HG03442 (cell line): ENCODE measurements around the gene UPK3B.
A peak's percentile ranks its signal among the peaks of the same experiment; 100 is the strongest.
"Not testable (repeated sequence)": the region's sequence is repeated elsewhere in the genome, so short reads cannot be mapped to it uniquely, and the experiment has no call there.

ENCODE experiments used
- ATAC-seq: cut with Tn5 transposase; IDR thresholded peaks from one replicate; pipeline ENCODE4 v1.9.1; 2021; ENCODE audit warnings: mild to moderate bottlenecking, moderate library complexity; ENCODE audit not compliant: unreplicated experiment

Gene UPK3B

DNA sequence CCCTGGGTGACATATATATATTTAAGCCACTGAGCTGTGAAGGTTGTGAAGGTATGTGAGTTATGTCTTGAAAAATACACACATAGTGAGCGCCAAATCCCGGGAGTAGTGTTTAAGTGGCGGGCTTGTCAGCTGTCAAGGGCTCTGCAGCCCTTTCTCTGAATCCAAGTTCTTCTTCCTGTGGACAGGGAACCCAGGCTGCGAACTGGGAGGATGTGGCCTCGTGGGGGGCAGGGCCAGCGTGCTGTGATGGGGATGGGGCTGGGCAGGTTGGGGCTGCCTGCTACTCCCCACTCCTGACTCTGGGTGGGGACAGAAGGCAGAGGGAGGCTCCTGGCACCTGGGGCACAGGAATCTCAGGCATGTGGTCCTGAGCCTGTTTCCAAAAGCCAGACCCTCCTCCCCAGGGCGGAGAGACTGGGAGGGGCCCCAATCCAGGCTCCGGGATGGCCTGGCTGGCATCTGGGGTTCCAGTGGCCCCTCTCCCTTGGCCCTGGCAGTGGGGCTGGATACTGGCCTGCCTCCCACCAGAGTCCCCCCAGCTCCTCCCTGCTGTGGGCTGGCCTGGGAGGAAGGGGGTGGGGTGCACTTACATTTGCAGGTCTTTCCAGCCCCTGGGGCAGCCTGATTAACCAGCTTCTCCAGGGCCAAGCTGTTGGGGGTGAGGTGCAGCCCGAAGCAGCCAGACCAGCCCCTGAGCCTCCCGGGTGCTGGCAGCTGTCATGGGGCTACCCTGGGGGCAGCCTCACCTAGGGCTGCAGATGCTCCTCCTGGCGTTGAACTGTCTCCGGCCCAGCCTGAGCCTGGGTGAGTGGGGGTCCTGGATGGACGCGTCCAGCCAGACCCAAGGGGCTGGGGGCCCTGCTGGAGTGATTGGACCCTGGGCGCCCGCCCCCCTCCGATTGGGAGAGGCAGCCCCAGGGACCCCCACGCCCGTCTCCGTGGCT is at the start of gene UPK3B:
Gene UPK3B, plus strand, starts transcription at position 622 of the 947 bp plus-strand sequence. Its CDS starts 101 bp downstream, at position 723.
- no peak for ATAC-seq

DNA sequence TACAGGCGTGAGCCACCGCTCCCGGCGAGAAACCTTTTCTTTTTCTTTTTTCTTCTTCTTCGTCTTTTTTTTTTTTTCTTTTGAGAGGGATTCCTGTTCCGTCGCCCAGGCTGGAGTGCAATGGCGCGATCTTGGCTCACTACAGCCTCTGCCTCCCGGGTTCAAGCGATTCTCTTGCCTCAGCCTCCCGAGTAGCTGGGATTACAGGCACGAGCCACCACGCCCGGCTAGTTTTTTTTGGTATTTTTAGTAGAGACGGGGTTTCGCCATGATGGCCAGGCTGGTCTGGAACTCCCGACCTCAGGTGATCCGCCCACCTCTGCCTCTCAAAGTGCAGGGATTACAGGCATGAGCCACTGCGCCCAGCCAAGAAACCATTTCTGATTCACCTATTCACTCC is 49.6 kb upstream of the UPK3B start:
- not testable (repeated sequence) for ATAC-seq

DNA sequence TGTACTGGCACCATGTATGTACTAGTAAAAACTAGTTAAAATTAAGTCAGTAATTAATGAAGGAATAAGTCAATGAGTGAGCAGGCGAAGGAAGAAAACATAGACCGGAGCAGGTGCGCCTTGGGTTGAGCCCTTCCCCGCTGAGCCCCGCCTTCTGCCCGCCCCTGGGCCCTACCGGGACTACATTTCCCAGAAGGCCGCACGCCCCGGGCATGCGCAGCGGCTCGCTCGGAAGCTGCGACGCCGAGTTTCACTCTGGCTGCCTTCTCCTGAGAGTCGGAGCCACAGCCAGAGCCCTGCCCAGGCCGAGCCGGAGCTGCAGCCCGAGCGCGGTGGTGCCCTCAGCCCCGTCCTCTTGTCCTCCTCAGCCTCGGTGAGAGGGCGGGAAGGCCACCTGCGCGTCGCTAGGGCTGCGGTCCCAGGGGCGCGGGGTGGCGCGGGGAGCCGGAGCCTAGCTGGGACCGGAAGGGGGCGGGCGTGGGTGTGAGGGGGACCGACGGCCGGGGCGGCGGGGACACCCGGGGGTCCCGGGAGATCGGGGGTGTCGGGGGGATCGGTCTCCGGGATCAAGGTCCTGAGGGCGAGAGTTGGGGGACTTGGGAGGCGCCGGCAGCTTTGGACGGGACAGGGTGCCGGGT is 48.8 kb upstream of the UPK3B start, which contains the start of gene DTX2:
Gene DTX2, plus strand, starts transcription at position 246 of the 638 bp plus-strand sequence. CDS start 18,801 bp downstream, outside the sequence.
- ATAC-seq: peak; percentile 97

DNA sequence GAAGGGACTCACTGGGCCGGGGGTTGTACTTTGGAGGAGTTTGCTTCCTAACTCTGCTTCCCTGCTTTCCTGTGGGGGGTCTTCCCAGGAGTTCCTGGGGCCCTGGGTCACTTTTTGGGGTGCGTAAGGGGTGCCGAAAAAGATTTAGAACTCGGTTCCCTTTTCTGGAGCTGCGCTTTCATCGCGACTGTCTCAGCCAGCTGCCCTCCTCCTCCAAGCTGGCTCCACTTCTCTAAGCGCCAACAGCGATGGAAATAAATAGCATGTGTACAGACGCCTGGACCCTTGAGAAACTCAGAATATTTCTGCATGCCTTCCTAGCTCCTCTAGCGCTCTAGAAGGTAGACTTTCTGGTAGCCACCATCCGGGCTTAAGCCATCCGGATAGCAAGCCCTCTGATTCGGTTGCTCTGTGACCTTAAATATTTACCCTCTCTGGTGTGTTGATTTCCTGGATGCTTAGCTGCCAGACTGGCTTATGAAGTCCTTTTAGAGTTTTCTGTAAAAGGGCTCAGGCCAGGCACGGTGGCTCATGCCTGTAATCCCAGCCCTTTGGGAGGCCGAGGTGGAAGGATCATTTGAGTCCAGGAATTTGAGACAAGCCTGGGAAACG is 48.0 kb upstream of the UPK3B start:
- peak; percentile 8 for ATAC-seq

DNA sequence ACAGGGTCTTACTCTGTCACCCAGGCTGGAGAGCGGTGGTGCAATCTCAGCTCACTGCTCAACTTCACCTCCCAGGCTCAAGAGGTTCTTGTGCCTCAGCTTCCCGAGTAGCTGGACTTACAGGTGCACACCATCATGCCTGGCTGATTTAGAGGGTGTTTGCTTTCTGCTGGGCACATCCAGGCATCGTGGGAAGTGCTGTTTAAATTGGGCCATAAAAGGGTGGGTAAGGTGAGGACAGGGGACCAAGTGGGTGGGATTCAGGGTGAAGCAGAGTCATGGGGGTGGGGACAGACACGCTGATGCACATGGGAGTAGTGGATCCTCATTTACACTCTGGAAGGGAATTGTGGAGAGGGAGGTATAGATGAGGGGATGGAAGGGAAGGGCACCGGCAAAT is 45.4 kb upstream of the UPK3B start:
- not testable (repeated sequence) for ATAC-seq

DNA sequence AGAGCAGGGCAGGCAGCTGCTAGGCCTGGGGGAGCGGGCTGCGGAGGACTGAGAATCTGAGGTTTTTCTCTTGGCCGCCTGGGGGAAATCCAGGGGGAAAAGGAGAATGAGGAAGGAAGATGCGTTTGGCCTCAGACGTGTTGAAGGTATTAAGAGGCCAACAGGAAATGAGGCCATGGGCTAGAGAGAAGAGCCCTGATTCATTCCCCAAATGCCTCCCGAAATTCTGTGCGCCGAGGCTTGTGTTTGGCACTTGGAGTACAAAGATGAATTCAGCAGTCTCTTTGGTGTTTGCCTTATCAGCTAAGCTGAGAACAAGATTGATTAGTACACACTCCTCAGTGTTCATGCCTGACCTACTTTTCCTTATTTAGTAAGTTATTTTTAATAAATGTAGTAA is 44.4 kb upstream of the UPK3B start:
- not testable (repeated sequence) for ATAC-seq

DNA sequence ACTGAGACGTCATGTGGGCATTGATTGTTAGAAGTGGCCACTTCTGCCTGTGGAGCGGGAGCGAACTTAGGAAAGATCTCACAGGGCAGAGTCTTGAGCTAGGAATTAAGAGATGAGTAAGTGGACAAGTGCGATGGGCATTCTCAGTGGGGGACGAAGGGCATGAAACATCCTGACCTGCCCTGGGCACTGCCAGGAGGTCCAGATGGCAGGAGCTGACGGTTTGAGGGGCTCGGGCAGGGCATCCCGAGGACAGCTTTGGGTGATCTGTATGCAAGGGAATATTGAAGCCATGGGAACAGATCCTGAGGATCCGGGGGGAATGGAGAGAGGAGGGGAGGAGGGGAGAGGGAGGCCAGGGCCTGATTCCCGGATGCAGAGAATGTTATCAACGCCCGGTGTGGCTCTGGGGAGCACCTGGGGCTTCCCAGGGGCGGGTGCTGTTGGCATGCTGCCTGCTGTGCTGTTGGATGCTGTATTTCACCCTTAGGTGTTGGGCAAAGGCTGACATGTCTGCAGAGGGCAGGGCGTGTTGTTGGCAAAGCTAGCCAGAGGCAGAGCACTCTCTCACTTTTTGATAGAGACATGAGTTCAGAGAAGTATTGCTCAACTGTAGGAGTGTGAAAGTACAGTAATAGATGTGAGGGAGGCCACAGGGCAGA is 42.5 kb upstream of the UPK3B start:
- not testable (repeated sequence) for ATAC-seq

DNA sequence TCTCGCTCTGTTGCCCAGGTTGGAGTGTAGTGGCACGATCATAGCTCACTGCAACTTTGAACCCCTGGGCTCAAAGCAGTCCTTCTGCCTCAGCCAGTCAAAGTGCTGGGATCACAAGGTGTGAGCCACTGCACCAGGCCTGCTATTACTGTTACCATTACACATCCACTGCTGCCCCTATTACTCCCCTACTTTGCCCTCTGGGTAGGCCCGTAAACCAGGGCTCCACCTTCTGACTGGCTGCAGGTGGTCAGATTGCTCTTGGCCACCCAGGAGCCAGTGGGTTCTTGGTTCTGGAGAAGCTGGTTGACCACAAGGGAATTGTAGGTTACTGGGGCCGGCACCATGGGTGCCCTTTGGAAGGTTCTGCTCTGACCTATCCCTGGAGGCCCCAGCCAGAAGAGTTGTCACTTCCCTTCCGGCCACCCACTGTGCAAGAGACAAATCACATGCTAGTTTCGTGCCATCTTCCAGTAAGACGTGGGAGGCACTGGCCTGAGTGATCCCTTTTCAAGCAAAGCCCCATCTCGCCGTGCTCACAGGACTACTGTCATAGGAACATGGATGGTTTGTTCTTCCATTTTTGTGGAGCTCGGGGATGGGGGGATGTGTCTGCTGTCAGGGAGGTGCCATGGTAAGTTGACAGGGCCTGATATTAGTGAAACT is 38.7 kb upstream of the UPK3B start:
- ATAC-seq: not testable (repeated sequence)

DNA sequence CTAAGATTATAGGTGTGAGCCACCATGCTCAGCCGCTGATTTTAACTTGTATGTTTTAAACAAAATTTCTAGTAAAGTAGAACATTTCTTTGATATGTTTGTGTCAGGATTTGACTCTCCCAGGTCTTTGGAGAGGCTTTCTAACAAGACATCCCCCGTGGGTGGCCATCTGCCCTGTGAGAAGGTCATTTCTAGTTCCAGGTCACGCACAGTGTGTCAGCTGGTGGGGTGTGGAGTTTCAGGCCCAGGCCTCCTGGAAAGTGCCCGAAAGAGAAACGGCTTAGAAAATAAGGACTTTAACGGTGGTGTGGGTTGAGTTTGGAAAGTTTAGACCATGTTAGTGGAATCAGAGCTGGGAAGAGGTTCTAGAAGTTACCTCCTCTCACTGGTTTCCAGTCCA is 37.3 kb upstream of the UPK3B start:
- not testable (repeated sequence) for ATAC-seq

DNA sequence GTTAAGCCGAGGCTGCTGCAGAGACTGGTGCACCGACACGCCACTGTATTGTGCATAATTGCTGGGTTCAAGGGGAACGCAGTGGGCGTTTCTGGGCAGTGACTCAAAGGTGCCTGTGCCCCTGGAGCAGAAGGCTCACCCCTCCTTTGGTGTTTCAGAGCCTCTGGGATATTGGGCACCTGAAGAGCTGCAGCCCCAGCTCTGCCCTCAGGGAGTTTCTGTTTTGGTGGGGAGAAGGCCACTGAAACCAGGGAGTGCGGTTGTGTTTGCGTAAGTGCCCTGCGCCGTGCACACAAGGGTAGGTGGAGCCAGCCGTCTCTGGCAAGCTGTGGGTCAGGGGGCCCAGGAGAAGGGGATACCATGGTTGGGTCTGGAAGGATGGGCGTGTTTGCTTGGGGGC is 34.1 kb upstream of the UPK3B start:
- not testable (repeated sequence) for ATAC-seq

DNA sequence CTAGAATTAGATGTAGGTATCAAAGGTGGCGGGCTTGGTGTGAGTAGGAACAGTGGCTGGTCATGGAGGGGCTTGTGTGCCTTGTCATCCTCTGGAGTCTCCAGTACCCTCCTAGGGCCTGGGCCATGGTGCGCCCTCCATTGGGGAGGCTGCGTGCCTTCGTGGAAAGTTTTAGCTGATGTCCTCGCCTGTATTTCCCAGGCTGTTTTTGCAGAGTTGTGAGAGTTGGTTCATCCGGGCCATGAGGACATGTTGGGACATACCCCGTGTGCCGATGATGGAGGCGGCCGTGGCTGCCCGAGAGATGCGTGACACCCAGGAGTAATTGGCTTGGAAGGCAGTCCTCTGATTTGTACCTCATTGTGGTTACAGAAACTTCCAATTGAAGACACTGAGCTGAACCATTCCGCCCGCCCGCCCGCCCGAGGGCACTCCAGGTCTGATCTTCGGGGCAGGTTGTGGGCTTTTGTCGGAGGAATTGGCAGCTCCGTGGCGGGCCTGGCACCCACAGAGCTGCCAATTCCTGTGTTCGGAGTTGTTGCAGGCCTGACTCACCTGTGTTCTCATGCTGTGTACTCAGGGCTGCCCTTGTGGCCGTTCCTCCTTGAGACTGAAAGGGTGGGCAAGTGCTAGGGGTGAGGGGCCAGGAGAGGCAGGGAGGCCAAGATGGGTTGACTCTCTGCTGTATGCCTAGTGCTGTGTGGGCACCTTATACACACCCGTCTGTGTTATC is 33.4 kb upstream of the UPK3B start:
- not testable (repeated sequence) for ATAC-seq

DNA sequence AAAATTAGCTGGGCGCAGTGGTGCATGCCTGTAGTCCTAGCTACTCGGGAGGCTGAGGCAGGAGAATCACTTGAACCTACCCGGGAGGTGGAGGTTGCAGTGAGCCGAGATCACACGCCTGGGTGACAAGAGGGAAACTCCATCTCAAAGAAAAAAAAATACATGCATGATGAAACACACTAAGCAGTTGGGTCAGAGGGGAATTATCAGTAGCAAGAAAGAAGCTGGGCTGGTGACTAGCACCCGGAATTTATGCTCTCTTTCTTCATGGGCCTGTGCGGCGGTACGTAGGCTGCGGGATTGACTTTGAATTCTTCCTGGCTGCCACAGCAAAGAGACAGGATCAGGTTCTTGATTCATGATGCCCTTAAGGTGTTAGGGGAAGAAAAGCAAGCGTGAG is 30.7 kb upstream of the UPK3B start:
- ATAC-seq: not testable (repeated sequence)

DNA sequence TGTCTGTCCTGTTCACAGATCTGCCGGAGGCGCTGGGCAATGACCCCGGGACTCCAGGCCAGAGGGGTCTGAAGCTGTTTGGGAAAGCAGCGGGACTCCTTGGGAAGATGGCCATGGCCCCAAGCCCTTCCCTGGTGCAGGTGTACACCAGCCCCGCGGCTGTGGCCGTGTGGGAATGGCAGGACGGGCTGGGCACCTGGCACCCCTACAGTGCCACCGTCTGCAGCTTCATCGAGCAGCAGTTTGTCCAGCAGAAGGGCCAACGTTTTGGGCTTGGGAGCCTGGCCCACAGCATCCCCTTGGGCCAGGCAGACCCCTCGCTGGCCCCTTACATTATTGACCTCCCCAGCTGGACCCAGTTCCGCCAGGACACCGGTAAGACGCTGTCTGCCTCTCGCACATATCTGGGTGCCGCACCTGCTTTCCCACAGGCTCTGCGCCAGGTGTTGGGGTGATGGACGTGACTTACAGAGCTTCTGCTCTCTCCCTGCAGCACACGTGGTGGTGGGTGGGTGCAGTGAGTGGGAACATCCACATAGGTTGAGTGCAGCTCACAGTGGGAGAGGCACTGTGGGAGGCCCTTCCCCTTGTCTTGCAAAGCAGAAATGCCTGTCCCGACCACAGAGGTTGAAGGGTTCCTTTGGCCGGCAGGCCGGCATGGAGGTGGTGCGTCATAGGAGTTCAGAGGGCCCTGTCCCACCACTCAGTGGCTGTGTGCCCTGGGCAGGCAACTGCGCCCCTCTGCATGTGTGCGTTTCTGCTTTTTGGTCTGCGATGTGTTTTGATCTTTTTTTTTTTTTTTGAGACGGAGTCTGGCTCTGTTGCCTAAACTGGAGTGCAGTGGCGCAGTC is 29.7 kb upstream of the UPK3B start:
- ATAC-seq: not testable (repeated sequence)

DNA sequence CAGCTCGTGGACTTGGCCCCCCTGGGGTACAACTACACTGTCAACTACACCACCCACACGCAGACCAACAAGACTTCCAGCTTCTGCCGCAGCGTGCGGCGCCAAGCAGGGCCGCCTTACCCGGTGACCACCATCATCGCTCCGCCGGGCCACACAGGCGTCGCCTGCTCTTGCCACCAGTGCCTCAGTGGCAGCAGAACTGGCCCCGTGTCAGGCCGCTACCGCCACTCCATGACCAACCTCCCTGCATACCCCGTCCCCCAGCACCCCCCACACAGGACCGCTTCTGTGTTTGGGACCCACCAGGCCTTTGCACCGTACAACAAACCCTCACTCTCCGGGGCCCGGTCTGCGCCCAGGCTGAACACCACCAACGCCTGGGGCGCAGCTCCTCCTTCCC is 27.7 kb upstream of the UPK3B start:
- ATAC-seq: not testable (repeated sequence)

DNA sequence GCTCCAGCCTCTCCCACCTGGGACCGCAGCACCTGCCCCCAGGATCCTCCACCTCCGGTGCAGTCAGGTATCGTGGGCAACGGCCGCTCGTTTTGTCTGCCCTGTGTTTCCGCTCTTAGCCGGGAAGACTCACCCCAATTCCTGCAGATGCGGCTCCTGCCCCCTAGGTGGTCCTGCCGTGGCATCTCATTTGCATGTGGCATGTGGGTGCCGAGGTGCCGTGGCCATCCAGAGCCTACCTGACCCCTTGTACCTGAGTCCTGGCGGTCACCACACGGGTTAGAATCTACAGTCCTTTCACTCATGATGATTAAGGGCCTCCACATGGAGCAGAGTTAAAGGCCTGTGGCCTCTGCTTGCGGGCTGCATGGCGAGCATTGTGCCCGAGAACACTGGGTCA is 27.3 kb upstream of the UPK3B start:
- not testable (repeated sequence) for ATAC-seq

DNA sequence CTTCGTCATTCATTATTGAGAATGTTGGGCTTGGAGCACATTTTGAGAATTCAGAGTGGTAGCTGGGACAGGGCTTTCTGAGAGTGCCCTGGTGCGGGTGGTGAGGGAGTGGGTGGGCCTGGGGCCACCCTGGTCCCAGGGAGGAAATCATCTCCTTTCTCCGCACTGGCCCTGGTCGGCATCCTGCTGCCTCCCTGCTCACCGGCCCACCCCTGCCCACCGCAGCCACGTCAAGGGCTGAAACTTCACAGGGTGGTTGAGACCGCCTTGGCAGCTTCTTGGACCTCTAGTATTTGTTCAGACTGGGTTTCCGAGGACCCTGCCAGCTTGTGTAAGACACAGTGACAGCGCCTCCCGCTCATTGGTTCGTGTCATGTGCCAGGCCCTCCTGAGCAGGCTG is 25.9 kb upstream of the UPK3B start:
- ATAC-seq: not testable (repeated sequence)

DNA sequence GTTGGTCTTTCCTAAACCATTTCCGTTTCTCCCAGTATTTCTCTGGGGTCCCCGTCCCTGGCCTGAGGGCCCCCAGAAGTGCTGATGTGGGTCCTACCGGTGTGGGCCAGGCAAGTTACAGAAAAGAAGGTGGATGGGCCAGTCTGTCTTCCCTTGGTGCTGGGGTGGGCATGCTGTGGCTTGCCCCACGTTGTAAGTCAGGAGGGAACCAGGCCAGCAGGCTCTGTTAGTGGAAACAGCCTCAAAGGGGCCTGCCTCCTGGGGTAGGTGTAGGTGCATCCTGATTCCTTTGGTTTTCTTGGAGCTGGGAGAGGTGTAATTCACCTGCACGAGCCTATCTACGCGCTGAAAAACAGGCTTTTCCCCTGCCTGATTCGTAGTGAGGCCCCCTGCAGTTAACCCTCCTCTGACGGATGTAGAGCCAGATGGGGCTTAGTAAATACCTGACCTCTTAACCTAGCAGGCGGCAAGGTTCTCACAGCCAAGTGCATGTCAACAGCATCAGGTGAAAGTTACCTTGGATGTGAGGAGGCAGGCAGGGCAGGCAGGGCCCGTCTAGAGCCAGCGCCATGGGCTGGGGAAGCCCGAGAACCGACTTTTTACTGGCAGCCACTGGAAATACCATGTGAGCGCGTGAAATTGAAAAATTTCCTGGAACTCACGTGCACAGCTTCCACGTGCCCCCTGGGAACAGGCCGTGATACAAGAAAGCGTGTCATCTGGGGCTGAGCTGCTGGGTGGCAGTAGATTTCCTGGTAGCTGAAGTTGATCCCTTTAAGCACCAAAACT is 24.3 kb upstream of the UPK3B start:
- ATAC-seq: peak; percentile 7

DNA sequence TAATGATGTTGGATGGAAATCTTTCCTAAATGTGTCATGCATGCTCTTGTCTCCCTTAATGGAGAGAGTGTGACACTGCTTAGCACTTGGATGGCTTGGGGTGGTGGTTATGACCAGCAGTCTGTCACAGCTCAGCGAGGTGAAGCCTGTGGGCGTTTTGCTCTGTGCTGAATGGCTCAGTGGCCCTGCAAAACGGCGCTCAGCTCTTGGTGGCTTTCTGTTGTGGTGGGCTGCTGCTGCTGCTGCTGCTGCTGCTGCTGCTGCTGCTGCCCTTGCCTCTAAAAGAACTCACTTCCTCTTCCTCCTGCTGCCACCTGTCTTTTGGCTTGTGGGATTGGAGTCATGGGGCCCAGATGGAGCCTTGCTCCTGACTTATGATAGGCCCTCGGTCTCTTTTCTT is 23.7 kb upstream of the UPK3B start:
- peak; percentile 98 for ATAC-seq
